Liver (tissue), 9 donors: ENCODE data around the gene TMEM145. TPM values are rescaled to one million over a fixed set of nuclear protein-coding genes. Genes with fewer than 3 reads are reported as not detected.
A peak's percentile ranks its signal among the peaks of the same experiment; 100 is the strongest.

Experiments used
- DNase-seq: peaks from one replicate; pipeline ENCODE4 v3.0.0-alpha.2; 2017; ENCODE audit warnings: low spot score
- H3K27ac ChIP-seq, 2 donors: one replicate each; pipeline ENCODE4 v1.7.0; 2013; ENCODE audit warnings: inconsistent platforms in 2 of 2, low read length in 2 of 2, control low read depth in 1 of 2, low read depth in 1 of 2, mild to moderate bottlenecking in 1 of 2
- H3K27me3 ChIP-seq, 4 donors: one replicate each; pipeline versions ENCODE4 v1.6.1 to v1.7.0; 2013; ENCODE audit warnings: low read length in 3 of 4, inconsistent platforms in 1 of 4, mild to moderate bottlenecking in 1 of 4, moderate library complexity in 1 of 4; ENCODE audit not compliant: control insufficient read depth in 4 of 4, insufficient read depth in 4 of 4
- H3K36me3 ChIP-seq, 4 donors: one replicate each; pipeline versions ENCODE4 v1.6.1 to v1.7.0; 2013; ENCODE audit warnings: low read length in 3 of 4, mild to moderate bottlenecking in 3 of 4, low read depth in 1 of 4, moderate library complexity in 1 of 4; ENCODE audit not compliant: control insufficient read depth in 4 of 4, insufficient read depth in 3 of 4
- H3K4me1 ChIP-seq, 4 donors: one replicate each; pipeline versions ENCODE4 v1.6.1 to v1.7.0; 2013; ENCODE audit warnings: low read length in 3 of 4, mild to moderate bottlenecking in 3 of 4, moderate library complexity in 1 of 4; ENCODE audit not compliant: control insufficient read depth in 4 of 4, insufficient read depth in 4 of 4
- H3K4me3 ChIP-seq, 3 donors: one replicate each; pipeline versions ENCODE4 v1.6.1 to v1.7.0; 2013; ENCODE audit warnings: low read length in 3 of 3, control low read depth in 1 of 3, low read depth in 1 of 3, mild to moderate bottlenecking in 1 of 3
- H3K9ac ChIP-seq, 2 donors: one replicate each; pipeline ENCODE4 v1.7.0; 2013; ENCODE audit warnings: low read length in 2 of 2, mild to moderate bottlenecking in 2 of 2, moderate library complexity in 2 of 2, control low read depth in 1 of 2, low read depth in 1 of 2
- H3K9me3 ChIP-seq, 4 donors: one replicate each; pipeline versions ENCODE4 v1.6.1 to v1.7.0; 2013; ENCODE audit warnings: low read length in 3 of 4; ENCODE audit not compliant: control insufficient read depth in 4 of 4
- CTCF ChIP-seq: fragments of 150-350 bp; IDR thresholded peaks from 2 replicates; pipeline ENCODE4 v1.5.1; 2017; ENCODE audit warnings: improper control_type of control experiment, low read depth, low read length; ENCODE audit not compliant: missing input control
- EGR1 ChIP-seq, 2 donors: IDR thresholded peaks; 2 replicates each; pipeline ENCODE4 v1.6.1; 2016 to 2018; ENCODE audit warnings: antibody characterized with exemption in 2 of 2, low read depth in 2 of 2
- FOXA1 ChIP-seq: IDR thresholded peaks from 2 replicates; pipeline ENCODE4 v1.6.1; 2016; ENCODE audit warnings: antibody characterized with exemption
- FOXA2 ChIP-seq: IDR thresholded peaks from 2 replicates; pipeline ENCODE4 v1.6.1; 2016; ENCODE audit warnings: antibody characterized with exemption
- HNF4G ChIP-seq: IDR thresholded peaks from 2 replicates; pipeline ENCODE4 v1.6.1; 2016; ENCODE audit warnings: antibody characterized with exemption
- NR2F2 ChIP-seq: IDR thresholded peaks from 2 replicates; pipeline ENCODE4 v1.6.1; 2016; ENCODE audit warnings: antibody characterized with exemption
- RAD21 ChIP-seq, 2 donors: IDR thresholded peaks; 2 replicates each; pipeline ENCODE4 v1.6.1; 2016; ENCODE audit warnings: antibody characterized with exemption in 2 of 2, mild to moderate bottlenecking in 2 of 2
- REST ChIP-seq: IDR thresholded peaks from 2 replicates; pipeline ENCODE4 v1.6.1; 2016; ENCODE audit warnings: antibody characterized with exemption, mild to moderate bottlenecking
- RXRA ChIP-seq, 2 donors: IDR thresholded peaks; 2 replicates each; pipeline ENCODE4 v1.6.1; 2017 to 2018; ENCODE audit warnings: antibody characterized with exemption in 2 of 2, mild to moderate bottlenecking in 1 of 2
- SP1 ChIP-seq: IDR thresholded peaks from 2 replicates; pipeline ENCODE4 v1.6.1; 2018; ENCODE audit warnings: antibody characterized with exemption, mild to moderate bottlenecking
- TAF1 ChIP-seq: conservative IDR thresholded peaks from 2 replicates; pipeline ENCODE4 v1.6.1; 2016; ENCODE audit warnings: antibody characterized with exemption, mild to moderate bottlenecking
- YY1 ChIP-seq: IDR thresholded peaks from 2 replicates; pipeline ENCODE4 v1.6.1; 2016; ENCODE audit warnings: antibody characterized with exemption, mild to moderate bottlenecking
- ZBTB33 ChIP-seq: IDR thresholded peaks from 2 replicates; pipeline ENCODE4 v1.6.1; 2016; ENCODE audit warnings: antibody characterized with exemption
- WGBS: extraction: QIAGEN DNeasy Blood & Tissue Kit; methylation state at CpG from one replicate; pipeline ENCODE4 v1.1.7; 2013; 5-methylcytosine and 5-hydroxymethylcytosine counted together
- polyA plus RNA-seq, 2 donors: library from polyadenylated mRNA; stranded (reverse) in 1 of 2; unstranded in 1 of 2; fragments of 200-250 nt in 1 of 2; fragments of >200 nt in 1 of 2; fragmentation: Nextera tagmentation in 1 of 2; extraction: Ambion mirVana in 1 of 2; gene quantifications; one replicate each; pipeline versions ENCODE4 v1.2.1 to v1.2.3, GENCODE V29; 2013 to 2015
- total RNA-seq, 2 donors: library from RNA; depleted of rRNA; stranded (reverse); fragments of >200 nt; gene quantifications; one replicate each; pipeline ENCODE4 v1.2.3, GENCODE V29; 2014
- donor health status: healthy.
- donor health status: healthy.
- donor health status: healthy.
- donor health status: healthy.
- donor health status: healthy.

TMEM145 gene
- total and polyA plus RNA-seq, 4 donors = 0.02 to 0.08 TPM; not detected in 2

GRCh38 chr19:42345191-42345812 is 32.2 kb downstream of the TMEM145 start:
- TF ChIP-seq RXRA (IDR thresholded peaks at IDR 0.05) (no peak), RAD21 (IDR thresholded peaks at IDR 0.05) (no peak), YY1 (no peak)
- Histone ChIP-seq H3K27ac (no peak overlapping the region), H3K9me3 (no peaks in the 10 kb centered on the region), H3K27me3 (no peaks in the 10 kb centered on the region), H3K4me3 (no peak overlapping the region), H3K4me1 (no peaks in the 10 kb centered on the region), H3K36me3 (peaks cover 2 to 12% (median 3%) of the 10 kb centered on the region in 4 donors), H3K9ac (no peak overlapping the region)
- no peak for DNase-seq
- 92% methylated on average over 6 of the region's 6 CpGs for WGBS

GRCh38 chr19:42348211-42348610 is 35.1 kb downstream of the TMEM145 start:
- 95% methylated on average over 14 of the region's 14 CpGs for WGBS
- TF ChIP-seq FOXA2 = no peak
- TF ChIP-seq CTCF = no peak
- TF ChIP-seq YY1 = no peak
- no peak for TF ChIP-seq FOXA1
- no peak for TF ChIP-seq TAF1
- no peak overlapping the region for H3K27ac ChIP-seq
- H3K4me1 ChIP-seq = no peaks in the 10 kb centered on the region
- no peaks in the 10 kb centered on the region for H3K9me3 ChIP-seq
- peaks cover 0 to 16% (median 5%) of the 10 kb centered on the region in 4 donors for H3K36me3 ChIP-seq
- DNase-seq = no peak
- no peak overlapping the region for H3K9ac ChIP-seq
- H3K4me3 ChIP-seq = no peak overlapping the region
- no peaks in the 10 kb centered on the region for H3K27me3 ChIP-seq

GRCh38 chr19:42349378-42350107 is 36.4 kb downstream of the TMEM145 start:
- TF ChIP-seq FOXA1 = no peak
- TF ChIP-seq SP1 = no peak
- no peak for TF ChIP-seq FOXA2
- TF ChIP-seq EGR1 (IDR thresholded peaks at IDR 0.05; ENCODE audit: low read depth in 2 of 2) = no peak
- peak; percentile 35 for TF ChIP-seq NR2F2
- Histone ChIP-seq H3K36me3 (peaks cover 0 to 22% (median 5%) of the 10 kb centered on the region in 4 donors), H3K4me3 (no peak overlapping the region), H3K9me3 (no peaks in the 10 kb centered on the region), H3K27ac (no peak overlapping the region), H3K9ac (no peak overlapping the region), H3K4me1 (no peaks in the 10 kb centered on the region), H3K27me3 (no peaks in the 10 kb centered on the region)
- WGBS = 96% methylated on average over 14 of the region's 14 CpGs
- DNase-seq = no peak

GRCh38 chr19:42350417-42350816 is 37.3 kb downstream of the TMEM145 start:
- no peaks in the 10 kb centered on the region for H3K27me3 ChIP-seq
- no peak overlapping the region for H3K9ac ChIP-seq
- H3K9me3 ChIP-seq = no peaks in the 10 kb centered on the region
- no peak overlapping the region for H3K4me3 ChIP-seq
- 96% methylated on average over 3 of the region's 3 CpGs for WGBS
- H3K4me1 ChIP-seq = no peaks in the 10 kb centered on the region
- DNase-seq = no peak
- H3K27ac ChIP-seq = no peak overlapping the region
- peaks cover 0 to 24% (median 5%) of the 10 kb centered on the region in 4 donors for H3K36me3 ChIP-seq
- TF ChIP-seq EGR1 (IDR thresholded peaks at IDR 0.05; ENCODE audit: low read depth in 2 of 2) (no peak), REST (no peak), TAF1 (no peak), ZBTB33 (no peak), YY1 (no peak), HNF4G (no peak)
